HCT116 (cell line): Measurements from ENCODE around the gene ANAPC7. TPM values are rescaled to one million over a fixed set of nuclear protein-coding genes. Genes with fewer than 3 reads are reported as not detected.

Experiments used
- ATAC-seq: fragments of 200-7000 bp; cut with Tn5 transposase; 2 replicates; pipeline ENCODE4 v1.9.1; 2020; ENCODE audit warnings: mild to moderate bottlenecking, moderate library complexity
- BruUV-seq: library from RNA; stranded (reverse); fragments of 400-500 nt; replicated peaks from 2 replicates; lab custom pipeline; 2021; lab: Mats Ljungman, UMichigan
- CTCF ChIA-PET: fragments of 300-600 bp; sonication (Branson Sonifier 250); formaldehyde crosslinking; loops from one replicate; lab custom pipeline; 2021; ENCODE audit warnings: antibody characterized with exemption; lab: Charles Lee
- POLR2A ChIA-PET: fragments of 300-600, 350-600 bp; sonication (Branson Sonifier 250); formaldehyde crosslinking; loops from one replicate; lab custom pipeline; 2021; ENCODE audit warnings: antibody characterized with exemption; lab: Charles Lee
- RAD21 ChIA-PET, 2 experiments: fragments of 300-600 bp; sonication (Branson Sonifier 250); formaldehyde crosslinking; loops; one replicate each; lab custom pipeline; 2023; ENCODE audit warnings: low total read pairs in 2 of 2; ENCODE audit not compliant: uncharacterized antibody in 2 of 2, unreplicated experiment in 2 of 2, low non-redundant PET in 1 of 2; lab: Charles Lee
- DNase-seq: peaks from one replicate; pipeline ENCODE4 v3.0.0-alpha.2; 2010; ENCODE audit warnings: low read depth, low spot score
- H2AFZ ChIP-seq: fragments of 200-600 bp; shearing (Covaris generic), sonication (generic); 2 replicates; pipeline ENCODE4 v1.6.1; 2017; ENCODE audit warnings: low read depth, mixed run types, mixed read lengths, antibody characterized with exemption, low read length; ENCODE audit not compliant: poor library complexity, severe bottlenecking
- H3K27ac ChIP-seq: 2 replicates; pipeline ENCODE4 v1.5.1; 2012; ENCODE audit warnings: low read depth, low read length
- H3K27me3 ChIP-seq: fragments of 200-600 bp; sonication (generic); 2 replicates; pipeline ENCODE4 v1.6.1; 2016; ENCODE audit warnings: mixed run types, low read length, mixed read lengths; ENCODE audit not compliant: insufficient read depth
- H3K36me3 ChIP-seq, 2 experiments: fragments of 200-500 bp in 1 of 2; fragments of 200-600 bp in 1 of 2; sonication (Bioruptor generic) in 1 of 2; sonication (generic) in 1 of 2; 2 replicates each; pipeline versions ENCODE4 v1.5.1 to v1.6.1; 2014 to 2016; ENCODE audit warnings: low read length in 2 of 2, inconsistent platforms in 1 of 2, mixed read lengths in 1 of 2, mixed run types in 1 of 2; ENCODE audit not compliant: insufficient read depth in 2 of 2, control insufficient read depth in 1 of 2
- H3K4me1 ChIP-seq, 2 experiments: fragments of 200-600 bp in 1 of 2; sonication (generic) in 1 of 2; 2 replicates each; pipeline versions ENCODE4 v1.5.1 to v1.6.1; 2012 to 2017; ENCODE audit warnings: low read length in 2 of 2, inconsistent platforms in 1 of 2, mild to moderate bottlenecking in 1 of 2, mixed read lengths in 1 of 2, mixed run types in 1 of 2, moderate library complexity in 1 of 2; ENCODE audit not compliant: insufficient read depth in 2 of 2, control insufficient read depth in 1 of 2
- H3K4me2 ChIP-seq: fragments of 200-600 bp; sonication (generic); 2 replicates; pipeline ENCODE4 v1.6.1; 2017; ENCODE audit warnings: mixed run types, low read length, mixed read lengths
- H3K4me3 ChIP-seq, 2 experiments: fragments of 200-600 bp in 1 of 2; sonication (generic) in 1 of 2; replicated peaks in 1 of 2; 2 replicates each; pipeline ENCODE4 v1.5.1; 2011 to 2016; ENCODE audit warnings: low read length in 2 of 2, control low read depth in 1 of 2, low read depth in 1 of 2, mild to moderate bottlenecking in 1 of 2, mixed read lengths in 1 of 2, mixed run types in 1 of 2
- H3K79me2 ChIP-seq: fragments of 200-600 bp; sonication (generic); 2 replicates; pipeline ENCODE4 v1.6.1; 2017; ENCODE audit warnings: mild to moderate bottlenecking, mixed run types, low read length, moderate library complexity, mixed read lengths; ENCODE audit not compliant: insufficient read depth
- H3K9ac ChIP-seq: fragments of 200-600 bp; sonication (generic); 2 replicates; pipeline ENCODE4 v1.6.1; 2016; ENCODE audit warnings: low read length, mixed read lengths
- H3K9me2 ChIP-seq: fragments of 200-600 bp; sonication (generic), shearing (Covaris generic); 2 replicates; pipeline ENCODE4 v1.6.1; 2017; ENCODE audit warnings: mixed run types, mild to moderate bottlenecking, moderate library complexity; ENCODE audit not compliant: insufficient read depth
- H3K9me3 ChIP-seq, 2 experiments: fragments of 200-500 bp in 1 of 2; fragments of 200-600 bp in 1 of 2; sonication (Bioruptor generic) in 1 of 2; sonication (generic) in 1 of 2; 2 replicates each; pipeline ENCODE4 v1.6.1; 2014 to 2017; ENCODE audit warnings: low read length in 2 of 2, mixed read lengths in 2 of 2, inconsistent platforms in 1 of 2, low read depth in 1 of 2, mild to moderate bottlenecking in 1 of 2, mixed run types in 1 of 2, moderate library complexity in 1 of 2; ENCODE audit not compliant: control insufficient read depth in 1 of 2, insufficient read depth in 1 of 2
- H4K20me1 ChIP-seq: fragments of 200-600 bp; sonication (generic), shearing (Covaris generic); 2 replicates; pipeline ENCODE4 v1.6.1; 2017; ENCODE audit warnings: mixed run types, mild to moderate bottlenecking, moderate library complexity; ENCODE audit not compliant: insufficient read depth
- CBX3 ChIP-seq: IDR thresholded peaks from 2 replicates; pipeline ENCODE4 v1.6.1; 2012; ENCODE audit warnings: low read depth
- CEBPB ChIP-seq: IDR thresholded peaks from 2 replicates; pipeline ENCODE4 v1.6.1; 2012; ENCODE audit warnings: low read depth
- EGR1 ChIP-seq: IDR thresholded peaks from 2 replicates; pipeline ENCODE4 v1.6.1; 2012; ENCODE audit warnings: low read depth
- EZH2 ChIP-seq: fragments of 200-600 bp; sonication (generic); IDR thresholded peaks from 2 replicates; pipeline ENCODE4 v1.6.1; 2017; ENCODE audit warnings: antibody characterized with exemption, mixed run types
- EZH2phosphoT487 ChIP-seq: fragments of 200-600 bp; IDR thresholded peaks from 2 replicates; pipeline ENCODE4 v1.6.1; 2018; ENCODE audit warnings: antibody characterized with exemption, borderline replicate concordance
- FOSL1 ChIP-seq: IDR thresholded peaks from 2 replicates; pipeline ENCODE4 v1.6.1; 2012; ENCODE audit warnings: low read depth
- JUND ChIP-seq: IDR thresholded peaks from 2 replicates; pipeline ENCODE4 v1.6.1; 2012
- POLR2AphosphoS5 ChIP-seq: IDR thresholded peaks from 2 replicates; pipeline ENCODE4 v1.6.1; 2011; ENCODE audit warnings: mild to moderate bottlenecking, low read depth, low read length, moderate library complexity
- RAD21 ChIP-seq: IDR thresholded peaks from 2 replicates; pipeline ENCODE4 v1.6.1; 2012; ENCODE audit warnings: low read depth, mild to moderate bottlenecking
- SIN3A ChIP-seq: IDR thresholded peaks from 2 replicates; pipeline ENCODE4 v1.6.1; 2012; ENCODE audit warnings: low read depth
- SP1 ChIP-seq: IDR thresholded peaks from 2 replicates; pipeline ENCODE4 v1.6.1; 2012; ENCODE audit warnings: low read depth
- SRF ChIP-seq: IDR thresholded peaks from 2 replicates; pipeline ENCODE4 v1.6.1; 2012; ENCODE audit warnings: low read depth
- TCF7L2 ChIP-seq: IDR thresholded peaks from 2 replicates; pipeline ENCODE4 v1.7.0; 2011; ENCODE audit warnings: borderline replicate concordance, inconsistent platforms; ENCODE audit not compliant: insufficient read depth, insufficient read length; ENCODE audit errors: extremely low read depth
- YY1 ChIP-seq: IDR thresholded peaks from 2 replicates; pipeline ENCODE4 v1.6.1; 2011; ENCODE audit warnings: low read length, low read depth, moderate library complexity, mild to moderate bottlenecking; ENCODE audit not compliant: insufficient replicate concordance; ENCODE audit errors: extremely low read depth
- ZFX ChIP-seq: fragments of 450-650 bp; IDR thresholded peaks from 2 replicates; pipeline ENCODE4 v1.6.1; 2017
- ZNF274 ChIP-seq: fragments of 200-500 bp; sonication (Bioruptor generic); IDR thresholded peaks from 2 replicates; pipeline ENCODE4 v1.6.1; 2014; ENCODE audit warnings: mild to moderate bottlenecking, low read depth, low read length, inconsistent platforms
- intact Hi-C: fragments of 100-400 bp; cut with micrococcal nuclease; formaldehyde crosslinking; loops from 2 replicates; pipeline ENCODE4 v1.10.0; 2022
- total RNA-seq: library from RNA; stranded (reverse); gene quantifications from one replicate; pipeline ENCODE4 v1.2.1, GENCODE V29; 2021; ENCODE audit not compliant: unreplicated experiment
- TF ChIP-seq, protein P1 (sequence below): IDR thresholded peaks from 2 replicates; pipeline ENCODE4 v1.6.1; 2012
- TF ChIP-seq, protein P2 (sequence below): IDR thresholded peaks from 2 replicates; pipeline ENCODE4 v1.6.1; 2011; ENCODE audit warnings: mild to moderate bottlenecking, low read length, moderate library complexity; ENCODE audit not compliant: insufficient replicate concordance; ENCODE audit errors: extremely low read depth
- TF ChIP-seq, protein P3 (sequence below), 3 experiments: fragments of 200-600 bp in 1 of 3; sonication (generic) in 1 of 3; IDR thresholded peaks in 2 of 3; conservative IDR thresholded peaks in 1 of 3; 2 replicates each; pipeline ENCODE4 v1.5.1; 2012 to 2017; ENCODE audit warnings: low read depth in 2 of 3, low read length in 2 of 3, antibody characterized with exemption in 1 of 3, borderline replicate concordance in 1 of 3, control low read depth in 1 of 3, mild to moderate bottlenecking in 1 of 3, mixed read lengths in 1 of 3, mixed run types in 1 of 3, moderate library complexity in 1 of 3; ENCODE audit not compliant: insufficient read depth in 1 of 3
- TF ChIP-seq, protein P4 (sequence below): IDR thresholded peaks from 2 replicates; pipeline ENCODE4 v1.6.1; 2012; ENCODE audit warnings: low read depth

Gene ANAPC7
- total RNA-seq, 1 experiment from 2014 or later, result 55.9 TPM

DNA sequence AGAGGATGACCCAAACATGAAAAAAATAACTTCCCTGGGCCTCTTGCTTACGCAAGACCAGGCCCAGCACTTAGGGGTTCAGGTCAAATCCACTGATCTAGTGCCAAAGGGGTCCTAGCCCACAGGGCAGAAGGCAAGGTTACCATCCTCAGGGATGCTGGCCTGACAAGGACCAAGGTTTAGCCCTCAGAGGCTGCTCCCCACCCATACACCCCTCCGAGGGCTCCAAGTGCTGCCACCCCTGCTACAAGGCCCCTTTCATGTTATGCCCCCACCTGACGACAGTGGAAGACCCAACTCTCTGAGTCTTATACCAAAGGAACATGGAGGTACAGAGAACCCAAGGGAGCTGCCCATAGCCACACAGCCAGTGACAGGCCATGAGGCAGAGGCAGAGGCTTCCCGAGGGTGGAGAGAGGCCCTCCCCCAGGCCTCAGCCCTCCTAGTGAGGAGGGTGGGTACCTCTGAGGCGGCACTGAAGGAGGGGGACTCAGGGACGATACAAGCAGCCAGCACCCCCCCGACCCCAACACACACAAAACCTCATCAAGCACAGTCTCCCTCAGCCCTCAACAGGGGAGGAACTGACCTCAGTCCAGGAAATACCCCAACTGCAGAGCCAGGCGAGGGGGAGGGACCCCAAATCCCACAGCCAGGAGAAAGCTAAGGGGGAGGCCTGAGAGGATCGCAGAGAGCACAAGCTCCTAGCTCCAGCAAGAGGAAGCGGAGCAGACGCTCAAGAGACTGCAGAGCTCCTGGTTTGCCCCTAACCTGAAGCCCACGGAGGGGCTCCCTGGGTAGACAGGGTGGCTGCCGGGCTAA, 37.0 kb downstream of the ANAPC7 start:
- POLR2A ChIA-PET, result interaction anchor here (0.7 kb wide), 1 partner anchor 18 kb away, joined by 3 read pairs; no protein-coding TSS in a partner anchor
- H3K9ac ChIP-seq, result no peak overlapping the region
- intact Hi-C loops, result no loop called here

More for the DNA sequence above, 37.0 kb downstream of the ANAPC7 start:
- Histone ChIP-seq H4K20me1 (no peaks in the 10 kb centered on the region), H3K27me3 (no peaks in the 10 kb centered on the region), H3K9me3 (no peaks in the 10 kb centered on the region), H3K4me2 (no peak overlapping the region), H3K9me2 (no peaks in the 10 kb centered on the region), H3K4me3 (no peak overlapping the region), H3K79me2 (no peaks in the 10 kb centered on the region), H3K4me1 (no peaks in the 10 kb centered on the region), H2AFZ (no peak overlapping the region), H3K27ac (no peak overlapping the region), H3K36me3 (peaks cover 0 to under 1% of the 10 kb centered on the region in 2 experiments; a peak in 1 of 4 replicates)
- DNase-seq (no peak), ATAC-seq (no peak)
- BruUV-seq, result no TSS peak
- TF ChIP-seq, protein P1, sequence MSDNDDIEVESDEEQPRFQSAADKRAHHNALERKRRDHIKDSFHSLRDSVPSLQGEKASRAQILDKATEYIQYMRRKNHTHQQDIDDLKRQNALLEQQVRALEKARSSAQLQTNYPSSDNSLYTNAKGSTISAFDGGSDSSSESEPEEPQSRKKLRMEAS, result no peak
- no peak for TF ChIP-seq RAD21
- no peak for TF ChIP-seq TCF7L2
- no peak for TF ChIP-seq YY1
- TF ChIP-seq, protein P2, sequence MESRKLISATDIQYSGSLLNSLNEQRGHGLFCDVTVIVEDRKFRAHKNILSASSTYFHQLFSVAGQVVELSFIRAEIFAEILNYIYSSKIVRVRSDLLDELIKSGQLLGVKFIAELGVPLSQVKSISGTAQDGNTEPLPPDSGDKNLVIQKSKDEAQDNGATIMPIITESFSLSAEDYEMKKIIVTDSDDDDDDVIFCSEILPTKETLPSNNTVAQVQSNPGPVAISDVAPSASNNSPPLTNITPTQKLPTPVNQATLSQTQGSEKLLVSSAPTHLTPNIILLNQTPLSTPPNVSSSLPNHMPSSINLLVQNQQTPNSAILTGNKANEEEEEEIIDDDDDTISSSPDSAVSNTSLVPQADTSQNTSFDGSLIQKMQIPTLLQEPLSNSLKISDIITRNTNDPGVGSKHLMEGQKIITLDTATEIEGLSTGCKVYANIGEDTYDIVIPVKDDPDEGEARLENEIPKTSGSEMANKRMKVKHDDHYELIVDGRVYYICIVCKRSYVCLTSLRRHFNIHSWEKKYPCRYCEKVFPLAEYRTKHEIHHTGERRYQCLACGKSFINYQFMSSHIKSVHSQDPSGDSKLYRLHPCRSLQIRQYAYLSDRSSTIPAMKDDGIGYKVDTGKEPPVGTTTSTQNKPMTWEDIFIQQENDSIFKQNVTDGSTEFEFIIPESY, result no peak
- TF ChIP-seq EZH2phosphoT487, result no peak
- no peak for TF ChIP-seq SIN3A
- TF ChIP-seq CEBPB, result no peak
- no peak for TF ChIP-seq EGR1
- no peak for TF ChIP-seq JUND
- TF ChIP-seq SRF, result no peak
- TF ChIP-seq ZFX, result no peak
- no peak for TF ChIP-seq CBX3
- TF ChIP-seq, protein P3, sequence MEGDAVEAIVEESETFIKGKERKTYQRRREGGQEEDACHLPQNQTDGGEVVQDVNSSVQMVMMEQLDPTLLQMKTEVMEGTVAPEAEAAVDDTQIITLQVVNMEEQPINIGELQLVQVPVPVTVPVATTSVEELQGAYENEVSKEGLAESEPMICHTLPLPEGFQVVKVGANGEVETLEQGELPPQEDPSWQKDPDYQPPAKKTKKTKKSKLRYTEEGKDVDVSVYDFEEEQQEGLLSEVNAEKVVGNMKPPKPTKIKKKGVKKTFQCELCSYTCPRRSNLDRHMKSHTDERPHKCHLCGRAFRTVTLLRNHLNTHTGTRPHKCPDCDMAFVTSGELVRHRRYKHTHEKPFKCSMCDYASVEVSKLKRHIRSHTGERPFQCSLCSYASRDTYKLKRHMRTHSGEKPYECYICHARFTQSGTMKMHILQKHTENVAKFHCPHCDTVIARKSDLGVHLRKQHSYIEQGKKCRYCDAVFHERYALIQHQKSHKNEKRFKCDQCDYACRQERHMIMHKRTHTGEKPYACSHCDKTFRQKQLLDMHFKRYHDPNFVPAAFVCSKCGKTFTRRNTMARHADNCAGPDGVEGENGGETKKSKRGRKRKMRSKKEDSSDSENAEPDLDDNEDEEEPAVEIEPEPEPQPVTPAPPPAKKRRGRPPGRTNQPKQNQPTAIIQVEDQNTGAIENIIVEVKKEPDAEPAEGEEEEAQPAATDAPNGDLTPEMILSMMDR (IDR thresholded peaks at IDR 0.05 in 2 of 3, conservative IDR thresholded peaks at IDR 0.05 in 1 of 3; ENCODE audit: borderline replicate concordance in 1 of 3, insufficient read depth in 1 of 3, low read depth in 2 of 3, low read length in 2 of 3), result no peak
- no peak for TF ChIP-seq FOSL1
- TF ChIP-seq ZNF274, result no peak
- TF ChIP-seq SP1, result no peak
- no peak for TF ChIP-seq POLR2AphosphoS5
- TF ChIP-seq, protein P4, sequence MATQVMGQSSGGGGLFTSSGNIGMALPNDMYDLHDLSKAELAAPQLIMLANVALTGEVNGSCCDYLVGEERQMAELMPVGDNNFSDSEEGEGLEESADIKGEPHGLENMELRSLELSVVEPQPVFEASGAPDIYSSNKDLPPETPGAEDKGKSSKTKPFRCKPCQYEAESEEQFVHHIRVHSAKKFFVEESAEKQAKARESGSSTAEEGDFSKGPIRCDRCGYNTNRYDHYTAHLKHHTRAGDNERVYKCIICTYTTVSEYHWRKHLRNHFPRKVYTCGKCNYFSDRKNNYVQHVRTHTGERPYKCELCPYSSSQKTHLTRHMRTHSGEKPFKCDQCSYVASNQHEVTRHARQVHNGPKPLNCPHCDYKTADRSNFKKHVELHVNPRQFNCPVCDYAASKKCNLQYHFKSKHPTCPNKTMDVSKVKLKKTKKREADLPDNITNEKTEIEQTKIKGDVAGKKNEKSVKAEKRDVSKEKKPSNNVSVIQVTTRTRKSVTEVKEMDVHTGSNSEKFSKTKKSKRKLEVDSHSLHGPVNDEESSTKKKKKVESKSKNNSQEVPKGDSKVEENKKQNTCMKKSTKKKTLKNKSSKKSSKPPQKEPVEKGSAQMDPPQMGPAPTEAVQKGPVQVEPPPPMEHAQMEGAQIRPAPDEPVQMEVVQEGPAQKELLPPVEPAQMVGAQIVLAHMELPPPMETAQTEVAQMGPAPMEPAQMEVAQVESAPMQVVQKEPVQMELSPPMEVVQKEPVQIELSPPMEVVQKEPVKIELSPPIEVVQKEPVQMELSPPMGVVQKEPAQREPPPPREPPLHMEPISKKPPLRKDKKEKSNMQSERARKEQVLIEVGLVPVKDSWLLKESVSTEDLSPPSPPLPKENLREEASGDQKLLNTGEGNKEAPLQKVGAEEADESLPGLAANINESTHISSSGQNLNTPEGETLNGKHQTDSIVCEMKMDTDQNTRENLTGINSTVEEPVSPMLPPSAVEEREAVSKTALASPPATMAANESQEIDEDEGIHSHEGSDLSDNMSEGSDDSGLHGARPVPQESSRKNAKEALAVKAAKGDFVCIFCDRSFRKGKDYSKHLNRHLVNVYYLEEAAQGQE, result no peak
- no peak for TF ChIP-seq EZH2
- ChIA-PET RAD21 (no interaction called here), CTCF (interaction anchor here (1.6 kb wide), 1 partner anchor 65 kb away, joined by 4 read pairs; no protein-coding TSS in a partner anchor)
